RWPE2 (cell line): ENCODE measurements around the gene CHPF.
A peak's percentile ranks its signal among the peaks of the same experiment; 100 is the strongest.

ENCODE experiments used
- ATAC-seq: fragments of 200-7000 bp; cut with Tn5 transposase; 3 replicates; pipeline ENCODE4 v1.9.1; 2021; ENCODE audit warnings: low read depth
- DNase-seq: peaks from one replicate; pipeline ENCODE4 v3.0.0-alpha.2; 2020; ENCODE audit warnings: low spot score
- H3K27ac ChIP-seq: fragments of 450-650 bp; 2 replicates; pipeline ENCODE4 v1.5.1; 2017; ENCODE audit warnings: mild to moderate bottlenecking; ENCODE audit not compliant: poor library complexity, severe bottlenecking
- H3K27me3 ChIP-seq: fragments of 250-450 bp; sonication (Bioruptor Pico); 2 replicates; pipeline ENCODE4 v1.5.1; 2021; ENCODE audit warnings: mild to moderate bottlenecking, moderate library complexity; ENCODE audit not compliant: insufficient read depth, poor library complexity, severe bottlenecking
- H3K36me3 ChIP-seq: fragments of 250-450 bp; sonication (Bioruptor Pico); 2 replicates; pipeline ENCODE4 v1.5.1; 2020; ENCODE audit warnings: low read depth, mild to moderate bottlenecking, moderate library complexity
- H3K4me1 ChIP-seq: fragments of 250-450 bp; sonication (Bioruptor Pico); 2 replicates; pipeline ENCODE4 v1.5.1; 2021; ENCODE audit warnings: mild to moderate bottlenecking, moderate library complexity; ENCODE audit not compliant: insufficient read depth, poor library complexity, severe bottlenecking
- H3K4me3 ChIP-seq: fragments of 250-450 bp; sonication (Bioruptor Pico); 2 replicates; pipeline ENCODE4 v1.5.1; 2021; ENCODE audit warnings: mild to moderate bottlenecking, moderate library complexity; ENCODE audit not compliant: severe bottlenecking
- H3K9me3 ChIP-seq: fragments of 250-450 bp; sonication (Bioruptor Pico); 2 replicates; pipeline ENCODE4 v1.5.1; 2021; ENCODE audit warnings: mild to moderate bottlenecking, moderate library complexity; ENCODE audit not compliant: severe bottlenecking
- TF ChIP-seq, protein P1 (sequence below): fragments of 450-650 bp; IDR thresholded peaks from one replicate; pipeline ENCODE4 v1.5.1; 2017; ENCODE audit warnings: mild to moderate bottlenecking, moderate library complexity; ENCODE audit not compliant: poor library complexity, severe bottlenecking

Gene CHPF

DNA sequence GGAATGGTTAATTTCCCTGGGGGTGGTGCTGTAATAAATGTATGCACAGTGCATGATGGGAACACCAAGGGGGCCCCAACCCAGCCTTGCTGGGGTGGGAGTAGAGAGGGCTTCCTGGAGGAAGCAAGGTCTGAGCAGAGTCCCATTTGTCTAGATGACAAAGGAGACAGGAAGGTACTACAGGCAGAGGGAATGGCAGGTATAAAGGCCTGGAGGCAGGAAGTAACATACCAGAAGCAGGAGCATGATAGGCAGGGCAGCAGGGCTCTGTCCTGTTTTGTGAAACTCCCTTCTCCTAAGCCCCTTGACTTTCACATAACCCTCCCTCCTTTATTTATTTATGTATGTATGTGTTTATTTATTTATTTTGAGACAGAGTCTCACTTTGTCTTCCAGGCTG is 41.0 kb downstream of the CHPF start:
- H3K4me1 ChIP-seq, result no peaks in the 10 kb centered on the region
- H3K27me3 ChIP-seq, result peaks cover under 1% of the 10 kb centered on the region
- ATAC-seq (no peak), DNase-seq (no peak)
- no peak overlapping the region for H3K4me3 ChIP-seq
- H3K27ac ChIP-seq, result no peak overlapping the region
- H3K36me3 ChIP-seq, result peaks cover 36% of the 10 kb centered on the region
- no peaks in the 10 kb centered on the region for H3K9me3 ChIP-seq
- TF ChIP-seq, protein P1, sequence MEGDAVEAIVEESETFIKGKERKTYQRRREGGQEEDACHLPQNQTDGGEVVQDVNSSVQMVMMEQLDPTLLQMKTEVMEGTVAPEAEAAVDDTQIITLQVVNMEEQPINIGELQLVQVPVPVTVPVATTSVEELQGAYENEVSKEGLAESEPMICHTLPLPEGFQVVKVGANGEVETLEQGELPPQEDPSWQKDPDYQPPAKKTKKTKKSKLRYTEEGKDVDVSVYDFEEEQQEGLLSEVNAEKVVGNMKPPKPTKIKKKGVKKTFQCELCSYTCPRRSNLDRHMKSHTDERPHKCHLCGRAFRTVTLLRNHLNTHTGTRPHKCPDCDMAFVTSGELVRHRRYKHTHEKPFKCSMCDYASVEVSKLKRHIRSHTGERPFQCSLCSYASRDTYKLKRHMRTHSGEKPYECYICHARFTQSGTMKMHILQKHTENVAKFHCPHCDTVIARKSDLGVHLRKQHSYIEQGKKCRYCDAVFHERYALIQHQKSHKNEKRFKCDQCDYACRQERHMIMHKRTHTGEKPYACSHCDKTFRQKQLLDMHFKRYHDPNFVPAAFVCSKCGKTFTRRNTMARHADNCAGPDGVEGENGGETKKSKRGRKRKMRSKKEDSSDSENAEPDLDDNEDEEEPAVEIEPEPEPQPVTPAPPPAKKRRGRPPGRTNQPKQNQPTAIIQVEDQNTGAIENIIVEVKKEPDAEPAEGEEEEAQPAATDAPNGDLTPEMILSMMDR, result no peak

DNA sequence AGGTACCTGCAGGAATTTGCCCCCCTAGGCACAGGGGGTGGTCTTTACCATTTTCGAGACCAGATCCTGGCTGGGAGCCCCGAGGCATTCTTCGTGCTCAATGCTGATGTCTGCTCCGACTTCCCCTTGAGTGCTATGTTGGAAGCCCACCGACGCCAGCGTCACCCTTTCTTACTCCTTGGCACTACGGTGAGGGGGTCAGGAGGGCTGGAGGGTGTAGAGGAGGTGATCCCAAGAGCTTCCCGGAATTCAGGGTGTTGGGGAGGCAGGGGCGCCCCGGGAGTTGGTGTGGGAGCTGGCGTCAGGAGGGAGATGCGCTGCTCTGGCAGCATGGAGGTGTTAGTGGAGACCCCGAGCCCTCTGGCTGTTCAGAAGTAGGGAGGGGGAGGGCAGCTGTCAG is 41.8 kb downstream of the CHPF start:
- Histone ChIP-seq H3K4me1 (no peaks in the 10 kb centered on the region), H3K36me3 (peaks cover 36% of the 10 kb centered on the region), H3K27me3 (peaks cover 8% of the 10 kb centered on the region), H3K4me3 (no peak overlapping the region), H3K9me3 (no peaks in the 10 kb centered on the region), H3K27ac (no peak overlapping the region)
- ATAC-seq, result no peak
- DNase-seq, result no peak
- TF ChIP-seq, protein P1, result no peak

DNA sequence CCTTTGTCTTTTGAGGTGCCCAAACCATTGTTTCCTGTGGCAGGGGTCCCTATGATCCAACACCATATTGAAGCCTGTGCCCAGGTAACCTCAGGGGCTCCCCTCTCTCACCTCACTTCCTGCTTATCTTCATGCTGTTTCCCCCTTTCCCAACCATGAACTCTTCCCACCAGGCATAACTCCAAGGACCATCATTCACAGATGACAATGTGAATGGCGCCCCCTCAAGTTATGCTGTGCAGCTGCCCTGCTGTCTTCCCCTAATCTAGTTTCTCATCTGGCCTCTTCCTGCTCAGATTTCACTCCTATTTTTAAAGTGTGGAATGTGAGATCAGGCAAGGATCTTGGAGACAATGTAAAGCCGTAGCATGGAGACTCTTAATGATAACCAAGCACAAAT is 43.5 kb downstream of the CHPF start:
- H3K4me1 ChIP-seq, result no peaks in the 10 kb centered on the region
- no peak overlapping the region for H3K4me3 ChIP-seq
- no peak for DNase-seq
- TF ChIP-seq, protein P1, result no peak
- H3K36me3 ChIP-seq, result peaks cover 32% of the 10 kb centered on the region
- H3K27ac ChIP-seq, result no peak overlapping the region
- ATAC-seq, result no peak
- H3K9me3 ChIP-seq, result no peaks in the 10 kb centered on the region
- peaks cover 23% of the 10 kb centered on the region for H3K27me3 ChIP-seq

DNA sequence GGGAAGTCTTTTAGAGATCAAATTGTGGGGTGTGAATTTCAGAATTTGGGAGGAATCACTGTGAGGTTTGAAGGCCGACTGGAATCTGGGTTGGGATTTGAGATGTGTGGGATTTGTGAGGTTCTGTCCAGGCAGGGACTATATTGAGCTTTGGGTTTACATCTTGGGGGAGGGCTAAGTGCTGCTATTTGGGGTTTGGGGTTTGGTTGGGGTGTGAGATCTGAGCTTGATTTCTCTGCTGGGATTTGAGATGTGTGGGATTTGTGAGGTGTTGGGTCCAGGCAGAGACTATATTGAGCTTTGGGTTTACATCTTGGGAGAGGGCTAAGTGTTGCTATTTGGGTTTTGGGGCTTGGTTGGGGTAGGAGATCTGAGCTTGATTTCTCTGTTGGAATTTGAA is 44.1 kb downstream of the CHPF start:
- TF ChIP-seq, protein P1, result no peak
- H3K9me3 ChIP-seq, result no peaks in the 10 kb centered on the region
- H3K27ac ChIP-seq, result no peak overlapping the region
- H3K36me3 ChIP-seq, result peaks cover 29% of the 10 kb centered on the region
- H3K4me3 ChIP-seq, result peak overlapping the region; percentile 52
- no peak for DNase-seq
- no peaks in the 10 kb centered on the region for H3K4me1 ChIP-seq
- no peak for ATAC-seq
- H3K27me3 ChIP-seq, result peaks cover 29% of the 10 kb centered on the region

DNA sequence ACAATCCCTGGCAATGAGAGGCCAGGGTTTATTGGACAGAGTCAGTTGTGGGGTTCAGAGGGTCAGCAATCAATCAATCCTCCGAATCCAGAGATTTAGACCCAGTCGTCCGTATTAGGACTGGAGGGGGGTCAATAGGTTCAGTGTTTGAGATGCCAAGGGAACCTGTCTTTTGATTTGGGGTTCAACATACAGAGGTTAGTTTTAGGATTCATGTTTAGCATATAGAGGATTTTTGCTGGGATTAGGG is 44.6 kb downstream of the CHPF start:
- peak overlapping the region; percentile 52 for H3K4me3 ChIP-seq
- H3K27ac ChIP-seq, result peak overlapping the region; percentile 61
- no peaks in the 10 kb centered on the region for H3K4me1 ChIP-seq
- no peak for ATAC-seq
- TF ChIP-seq, protein P1, result no peak
- peaks cover 29% of the 10 kb centered on the region for H3K27me3 ChIP-seq
- H3K9me3 ChIP-seq, result no peaks in the 10 kb centered on the region
- DNase-seq, result no peak
- peaks cover 25% of the 10 kb centered on the region for H3K36me3 ChIP-seq
